HCT116 (cell line): ENCODE measurements around the gene THSD4.

Experiments used
- CEBPB ChIP-seq: IDR thresholded peaks from 2 replicates; pipeline ENCODE4 v1.6.1; 2012; ENCODE audit warnings: low read depth
- ELF1 ChIP-seq: IDR thresholded peaks from 2 replicates; pipeline ENCODE4 v1.6.1; 2012; ENCODE audit warnings: low read depth, borderline replicate concordance
- EZH2 ChIP-seq: fragments of 200-600 bp; sonication (generic); IDR thresholded peaks from 2 replicates; pipeline ENCODE4 v1.6.1; 2017; ENCODE audit warnings: antibody characterized with exemption, mixed run types
- EZH2phosphoT487 ChIP-seq: fragments of 200-600 bp; IDR thresholded peaks from 2 replicates; pipeline ENCODE4 v1.6.1; 2018; ENCODE audit warnings: antibody characterized with exemption, borderline replicate concordance
- POLR2A ChIP-seq: IDR thresholded peaks from 2 replicates; pipeline ENCODE4 v1.7.0; 2011; ENCODE audit warnings: borderline replicate concordance; ENCODE audit not compliant: insufficient read depth, insufficient read length; ENCODE audit errors: extremely low read depth
- RAD21 ChIP-seq: IDR thresholded peaks from 2 replicates; pipeline ENCODE4 v1.6.1; 2012; ENCODE audit warnings: low read depth, mild to moderate bottlenecking
- SRF ChIP-seq: IDR thresholded peaks from 2 replicates; pipeline ENCODE4 v1.6.1; 2012; ENCODE audit warnings: low read depth
- YY1 ChIP-seq: IDR thresholded peaks from 2 replicates; pipeline ENCODE4 v1.6.1; 2011; ENCODE audit warnings: low read length, low read depth, moderate library complexity, mild to moderate bottlenecking; ENCODE audit not compliant: insufficient replicate concordance; ENCODE audit errors: extremely low read depth
- ZFX ChIP-seq: fragments of 450-650 bp; IDR thresholded peaks from 2 replicates; pipeline ENCODE4 v1.6.1; 2017
- TF ChIP-seq, protein P1 (sequence below), 3 experiments: fragments of 200-600 bp in 1 of 3; sonication (generic) in 1 of 3; IDR thresholded peaks in 2 of 3; conservative IDR thresholded peaks in 1 of 3; 2 replicates each; pipeline ENCODE4 v1.5.1; 2012 to 2017; ENCODE audit warnings: low read depth in 2 of 3, low read length in 2 of 3, antibody characterized with exemption in 1 of 3, borderline replicate concordance in 1 of 3, control low read depth in 1 of 3, mild to moderate bottlenecking in 1 of 3, mixed read lengths in 1 of 3, mixed run types in 1 of 3, moderate library complexity in 1 of 3; ENCODE audit not compliant: insufficient read depth in 1 of 3

GRCh38 chr15:71773206-71773859, 658.1 kb downstream of the THSD4 start:
- no peak for TF ChIP-seq RAD21
- no peak for TF ChIP-seq ZFX
- TF ChIP-seq, protein P1, sequence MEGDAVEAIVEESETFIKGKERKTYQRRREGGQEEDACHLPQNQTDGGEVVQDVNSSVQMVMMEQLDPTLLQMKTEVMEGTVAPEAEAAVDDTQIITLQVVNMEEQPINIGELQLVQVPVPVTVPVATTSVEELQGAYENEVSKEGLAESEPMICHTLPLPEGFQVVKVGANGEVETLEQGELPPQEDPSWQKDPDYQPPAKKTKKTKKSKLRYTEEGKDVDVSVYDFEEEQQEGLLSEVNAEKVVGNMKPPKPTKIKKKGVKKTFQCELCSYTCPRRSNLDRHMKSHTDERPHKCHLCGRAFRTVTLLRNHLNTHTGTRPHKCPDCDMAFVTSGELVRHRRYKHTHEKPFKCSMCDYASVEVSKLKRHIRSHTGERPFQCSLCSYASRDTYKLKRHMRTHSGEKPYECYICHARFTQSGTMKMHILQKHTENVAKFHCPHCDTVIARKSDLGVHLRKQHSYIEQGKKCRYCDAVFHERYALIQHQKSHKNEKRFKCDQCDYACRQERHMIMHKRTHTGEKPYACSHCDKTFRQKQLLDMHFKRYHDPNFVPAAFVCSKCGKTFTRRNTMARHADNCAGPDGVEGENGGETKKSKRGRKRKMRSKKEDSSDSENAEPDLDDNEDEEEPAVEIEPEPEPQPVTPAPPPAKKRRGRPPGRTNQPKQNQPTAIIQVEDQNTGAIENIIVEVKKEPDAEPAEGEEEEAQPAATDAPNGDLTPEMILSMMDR (IDR thresholded peaks at IDR 0.05 in 2 of 3, conservative IDR thresholded peaks at IDR 0.05 in 1 of 3; ENCODE audit: borderline replicate concordance in 1 of 3, insufficient read depth in 1 of 3, low read depth in 2 of 3, low read length in 2 of 3), result no peak
- no peak for TF ChIP-seq SRF
- no peak for TF ChIP-seq POLR2A
- TF ChIP-seq YY1, result no peak
- TF ChIP-seq ELF1, result no peak
- no peak for TF ChIP-seq CEBPB
- no peak for TF ChIP-seq EZH2phosphoT487
- TF ChIP-seq EZH2, result no peak
